AG04449 (cell line): ENCODE results near the gene ATP5PB.

Experiments
- CTCF ChIA-PET: fragments of 350-600 bp; formaldehyde crosslinking; extraction: SDS; loops from one replicate; lab custom pipeline; 2021; ENCODE audit warnings: antibody characterized with exemption; lab: Yijun Ruan, JAX
- POLR2A ChIA-PET: fragments of 400-600, 350-600 bp; formaldehyde crosslinking; extraction: SDS; loops from one replicate; lab custom pipeline; 2020; ENCODE audit warnings: antibody characterized with exemption, inconsistent platforms; lab: Yijun Ruan, JAX
- DNase-seq: peaks from one replicate; pipeline ENCODE4 v3.0.0-alpha.2; 2010; ENCODE audit warnings: low read depth, low spot score
- H3K4me3 ChIP-seq: 2 replicates; pipeline ENCODE4 v1.5.1; 2011; ENCODE audit warnings: low read depth, mild to moderate bottlenecking, control low read depth, low read length
- CTCF ChIP-seq: IDR thresholded peaks from one replicate; pipeline ENCODE4 v1.5.1; 2011; ENCODE audit warnings: mild to moderate bottlenecking, moderate library complexity, low read length, control low read depth, inconsistent platforms; ENCODE audit not compliant: insufficient read depth; ENCODE audit errors: missing control alignments

ATP5PB gene

GRCh38 chr1:111506561-111506960 lies 57.3 kb downstream of the ATP5PB start:
- DNase-seq = no peak
- CTCF ChIA-PET = interaction anchor here (0.6 to 4.8 kb wide), 22 partner anchors 9 to 262 kb away, joined by 3 to 78 read pairs (median 26); partner anchors contain the start of genes INKA2 and RAP1A
- no peak overlapping the region for H3K4me3 ChIP-seq
- POLR2A ChIA-PET = no interaction called here
- TF ChIP-seq CTCF = no peak

GRCh38 chr1:111507411-111508201 lies 58.3 kb downstream of the ATP5PB start:
- POLR2A ChIA-PET = interaction anchor here (0.9 to 2.1 kb wide), 7 partner anchors 9 to 248 kb away, joined by 3 to 8 read pairs (median 4); partner anchors contain the start of gene DDX20
- peak; percentile 45 for TF ChIP-seq CTCF
- H3K4me3 ChIP-seq = peak overlapping the region; percentile 36
- DNase-seq = no peak
- CTCF ChIA-PET = interaction anchor here (0.6 to 4.8 kb wide), 82 partner anchors 7 to 863 kb away, joined by 3 to 78 read pairs (median 8); partner anchors contain the start of genes C1orf162, DDX20, INKA2 and RAP1A

GRCh38 chr1:111509997-111510375 lies 60.7 kb downstream of the ATP5PB start:
- ChIA-PET CTCF (interaction anchor here (1.2 to 4.8 kb wide), 13 partner anchors 13 to 259 kb away, joined by 5 to 78 read pairs (median 26); partner anchors contain the start of gene INKA2), POLR2A (no interaction called here)
- DNase-seq = no peak
- no peak for TF ChIP-seq CTCF
- H3K4me3 ChIP-seq = no peak overlapping the region

GRCh38 chr1:111511370-111511769 lies 62.1 kb downstream of the ATP5PB start:
- POLR2A ChIA-PET = no interaction called here
- DNase-seq = no peak
- H3K4me3 ChIP-seq = no peak overlapping the region
- no peak for TF ChIP-seq CTCF
- CTCF ChIA-PET = interaction anchor here (1.1 to 1.2 kb wide), 2 partner anchors 44 to 232 kb away, joined by 3 to 4 read pairs; no protein-coding TSS in a partner anchor
